ENCODE results near the gene CGNL1.

The CGNL1 gene

GRCh38 chr15:57583282-57583681 is 207.0 kb downstream of the CGNL1 start:
- no peak for DNase-seq

GRCh38 chr15:57583720-57584119 is 207.4 kb downstream of the CGNL1 start:
- DNase-seq = no peak

- no peak for DNase-seq
Observed at GRCh38 chr15:57586661-57587424, 210.5 kb downstream of the CGNL1 start.

- no peak for DNase-seq
Observed at GRCh38 chr15:57589281-57589680, 213.0 kb downstream of the CGNL1 start.

- no peak for DNase-seq
Observed at GRCh38 chr15:57589754-57590153, 213.4 kb downstream of the CGNL1 start.

- no peak for DNase-seq
Observed at GRCh38 chr15:57591237-57591821, 215.0 kb downstream of the CGNL1 start.

GRCh38 chr15:57591822-57592367 is 215.6 kb downstream of the CGNL1 start, which contains the start of gene MYZAP:
MYZAP (plus strand) TSS chr15:57591904; CDS start chr15:57592035, 131 bp downstream.
- DNase-seq = no peak

- DNase-seq = no peak
Observed at GRCh38 chr15:57592426-57592825, 216.1 kb downstream of the CGNL1 start.

- DNase-seq = no peak
Observed at GRCh38 chr15:57592836-57593420, 216.6 kb downstream of the CGNL1 start.

GRCh38 chr15:57594479-57594878 is 218.2 kb downstream of the CGNL1 start:
- DNase-seq = no peak

- no peak for DNase-seq
Observed at GRCh38 chr15:57595011-57595866, 218.9 kb downstream of the CGNL1 start.

GRCh38 chr15:57596301-57596855 is 220.1 kb downstream of the CGNL1 start:
- no peak for DNase-seq

GRCh38 chr15:57596978-57597377 is 220.7 kb downstream of the CGNL1 start:
- DNase-seq = no peak

- DNase-seq = no peak
Observed at GRCh38 chr15:57597431-57597830, 221.1 kb downstream of the CGNL1 start.

- no peak for DNase-seq
Observed at GRCh38 chr15:57598346-57598745, 222.0 kb downstream of the CGNL1 start.

- DNase-seq = no peak
Observed at GRCh38 chr15:57599296-57599810, 223.0 kb downstream of the CGNL1 start.

- no peak for DNase-seq
Observed at GRCh38 chr15:57600197-57600596, 223.9 kb downstream of the CGNL1 start.
